Cardiac muscle cell (in vitro differentiated cells and primary cell): Measurements from ENCODE around the gene FBXL15. TPM values are rescaled to one million over a fixed set of nuclear protein-coding genes. Genes with fewer than 3 reads are reported as not detected.

Source experiments
- DNase-seq, 2 donors: peaks; one replicate each; pipeline versions ENCODE4 v3.0.0 to v3.0.0-alpha.2; 2010 to 2017; ENCODE audit warnings: low read depth in 1 of 2, low spot score in 1 of 2
- H3K27ac ChIP-seq: fragments of 200-600 bp; sonication (generic); 2 replicates; pipeline ENCODE4 v1.5.1; 2016
- H3K27me3 ChIP-seq: fragments of 200-600 bp; sonication (generic); 2 replicates; pipeline ENCODE4 v1.6.0; 2016; ENCODE audit warnings: control low read depth
- H3K36me3 ChIP-seq: fragments of 200-600 bp; sonication (generic); 2 replicates; pipeline ENCODE4 v1.5.1; 2016; ENCODE audit warnings: control low read depth
- H3K4me1 ChIP-seq: fragments of 200-600 bp; sonication (generic); 2 replicates; pipeline ENCODE4 v1.8.1; 2017; ENCODE audit warnings: low read depth, mild to moderate bottlenecking, mixed run types
- H3K4me3 ChIP-seq: fragments of 200-600 bp; sonication (generic); 2 replicates; pipeline ENCODE4 v1.5.1; 2016; ENCODE audit warnings: mild to moderate bottlenecking
- H3K9me3 ChIP-seq: fragments of 200-600 bp; sonication (generic); 2 replicates; pipeline ENCODE4 v1.5.1; 2017; ENCODE audit warnings: low read depth, mild to moderate bottlenecking, control low read depth
- polyA plus RNA-seq: library from polyadenylated mRNA; unstranded; fragments of >200 nt; fragmentation: Nextera tagmentation; extraction: Ambion mirVana; gene quantifications from 2 replicates; pipeline ENCODE4 v1.2.1, GENCODE V29; 2016
- total RNA-seq: library from RNA; depleted of rRNA; stranded (reverse); fragments of >200 nt; gene quantifications from 2 replicates; pipeline ENCODE4 v1.2.3, GENCODE V29; 2016
- TF ChIP-seq, protein P1 (sequence below): IDR thresholded peaks from 2 replicates; pipeline ENCODE4 v1.5.1; 2012; ENCODE audit warnings: low read depth, mild to moderate bottlenecking, low read length

FBXL15 gene
- total and polyA plus RNA-seq, 2 experiments from 2014 or later: 36.3 to 46.3 TPM

DNA sequence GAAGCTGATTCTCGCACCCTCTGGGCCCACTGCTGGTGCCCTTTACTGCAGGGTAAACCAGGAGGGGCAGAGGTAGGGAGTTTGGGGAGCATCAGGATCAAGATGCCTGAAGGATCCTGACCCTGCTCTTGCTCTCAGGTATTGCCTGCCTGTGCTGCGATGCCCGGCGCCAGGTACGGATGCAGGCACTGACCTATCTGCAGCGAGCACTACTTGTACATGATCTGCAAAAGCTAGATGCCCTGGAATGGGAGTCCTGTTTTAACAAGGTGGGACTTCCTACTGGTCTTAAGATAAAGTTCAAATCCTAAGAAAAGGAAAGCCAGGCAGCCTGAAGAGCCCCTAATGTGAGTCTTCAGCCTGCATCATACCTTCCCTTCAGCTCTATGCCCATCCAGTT is 41.3 kb upstream of the FBXL15 start:
- H3K36me3 ChIP-seq: peaks cover 45% of the 10 kb centered on the region
- TF ChIP-seq, protein P1, sequence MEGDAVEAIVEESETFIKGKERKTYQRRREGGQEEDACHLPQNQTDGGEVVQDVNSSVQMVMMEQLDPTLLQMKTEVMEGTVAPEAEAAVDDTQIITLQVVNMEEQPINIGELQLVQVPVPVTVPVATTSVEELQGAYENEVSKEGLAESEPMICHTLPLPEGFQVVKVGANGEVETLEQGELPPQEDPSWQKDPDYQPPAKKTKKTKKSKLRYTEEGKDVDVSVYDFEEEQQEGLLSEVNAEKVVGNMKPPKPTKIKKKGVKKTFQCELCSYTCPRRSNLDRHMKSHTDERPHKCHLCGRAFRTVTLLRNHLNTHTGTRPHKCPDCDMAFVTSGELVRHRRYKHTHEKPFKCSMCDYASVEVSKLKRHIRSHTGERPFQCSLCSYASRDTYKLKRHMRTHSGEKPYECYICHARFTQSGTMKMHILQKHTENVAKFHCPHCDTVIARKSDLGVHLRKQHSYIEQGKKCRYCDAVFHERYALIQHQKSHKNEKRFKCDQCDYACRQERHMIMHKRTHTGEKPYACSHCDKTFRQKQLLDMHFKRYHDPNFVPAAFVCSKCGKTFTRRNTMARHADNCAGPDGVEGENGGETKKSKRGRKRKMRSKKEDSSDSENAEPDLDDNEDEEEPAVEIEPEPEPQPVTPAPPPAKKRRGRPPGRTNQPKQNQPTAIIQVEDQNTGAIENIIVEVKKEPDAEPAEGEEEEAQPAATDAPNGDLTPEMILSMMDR: no peak
- no peaks in the 10 kb centered on the region for H3K9me3 ChIP-seq

DNA sequence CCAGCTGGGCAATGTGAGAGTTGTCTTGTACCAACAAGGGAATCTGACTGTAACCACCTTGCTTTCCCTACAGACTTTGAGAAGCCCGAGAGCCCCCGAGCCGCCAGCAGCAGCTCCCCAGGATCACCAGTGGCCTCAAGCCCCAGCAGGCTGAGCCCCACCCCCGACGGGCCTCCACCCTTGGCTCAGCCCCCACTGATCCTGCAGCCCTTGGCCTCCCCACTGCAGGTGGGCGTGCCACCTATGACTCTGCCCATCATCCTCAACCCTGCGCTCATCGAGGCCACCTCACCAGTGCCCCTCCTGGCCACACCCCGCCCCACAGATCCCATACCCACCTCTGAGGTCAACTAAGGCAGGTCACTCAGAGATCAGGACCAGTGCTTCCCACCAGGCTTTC is 38.7 kb upstream of the FBXL15 start:
- DNase-seq: no peak
- H3K4me3 ChIP-seq: no peak overlapping the region
- no peaks in the 10 kb centered on the region for H3K27me3 ChIP-seq
- peaks cover 30% of the 10 kb centered on the region for H3K36me3 ChIP-seq
- TF ChIP-seq, protein P1: no peak
- H3K27ac ChIP-seq: no peak overlapping the region
- no peaks in the 10 kb centered on the region for H3K9me3 ChIP-seq
- H3K4me1 ChIP-seq: no peaks in the 10 kb centered on the region

More for the DNA sequence above, 41.3 kb upstream of the FBXL15 start:
- Histone ChIP-seq H3K4me1 (no peaks in the 10 kb centered on the region), H3K27me3 (no peaks in the 10 kb centered on the region), H3K27ac (no peak overlapping the region), H3K4me3 (no peak overlapping the region)
- DNase-seq: no peak

DNA sequence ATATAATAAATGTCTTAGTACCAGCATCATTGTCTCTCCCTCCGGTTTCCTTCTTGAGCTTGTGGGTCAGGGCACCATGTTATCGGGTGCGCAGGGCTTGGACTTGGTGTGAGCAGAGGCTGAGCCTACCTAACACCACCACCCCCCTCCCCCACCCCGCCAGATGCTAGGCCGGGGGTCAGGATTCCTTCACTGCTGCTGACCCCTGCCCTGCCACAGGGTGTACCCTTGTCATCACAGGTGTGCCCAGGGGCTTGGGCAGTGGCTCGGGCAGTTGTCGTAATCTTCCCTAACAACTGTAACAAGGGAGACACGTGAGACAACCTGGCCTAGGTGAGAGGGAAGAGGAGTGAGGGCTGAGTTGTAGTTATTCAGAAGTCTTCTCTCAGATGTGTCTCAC is 37.8 kb upstream of the FBXL15 start:
- Histone ChIP-seq H3K27me3 (no peaks in the 10 kb centered on the region), H3K9me3 (no peaks in the 10 kb centered on the region), H3K4me3 (no peak overlapping the region), H3K36me3 (peaks cover 30% of the 10 kb centered on the region), H3K4me1 (no peaks in the 10 kb centered on the region), H3K27ac (no peak overlapping the region)
- DNase-seq: no peak
- TF ChIP-seq, protein P1: no peak

DNA sequence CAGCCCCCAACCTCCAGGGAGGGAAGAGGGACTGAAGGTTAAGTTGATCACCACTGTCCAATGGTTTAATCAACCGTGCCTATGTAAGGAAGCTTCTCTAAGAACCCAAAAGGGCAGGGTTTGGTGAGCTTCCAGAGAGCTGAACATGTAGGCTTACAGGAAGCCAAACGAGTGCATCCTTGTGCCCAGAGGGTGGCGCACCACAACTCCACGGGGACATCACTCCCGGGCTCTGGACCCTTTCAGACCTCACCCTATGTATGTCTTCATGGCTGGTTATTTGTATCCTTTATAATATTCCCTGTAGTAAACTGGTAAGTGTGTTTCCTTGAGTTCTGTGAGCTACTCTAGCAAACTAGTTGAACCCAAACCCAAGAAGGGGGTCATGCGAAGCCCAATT is 36.6 kb upstream of the FBXL15 start:
- Histone ChIP-seq H3K4me1 (no peaks in the 10 kb centered on the region), H3K4me3 (no peak overlapping the region), H3K27ac (no peak overlapping the region), H3K27me3 (peaks cover under 1% of the 10 kb centered on the region), H3K9me3 (no peaks in the 10 kb centered on the region), H3K36me3 (peaks cover 26% of the 10 kb centered on the region)
- TF ChIP-seq, protein P1: peak; percentile 33
- peak; percentile 43 for DNase-seq

DNA sequence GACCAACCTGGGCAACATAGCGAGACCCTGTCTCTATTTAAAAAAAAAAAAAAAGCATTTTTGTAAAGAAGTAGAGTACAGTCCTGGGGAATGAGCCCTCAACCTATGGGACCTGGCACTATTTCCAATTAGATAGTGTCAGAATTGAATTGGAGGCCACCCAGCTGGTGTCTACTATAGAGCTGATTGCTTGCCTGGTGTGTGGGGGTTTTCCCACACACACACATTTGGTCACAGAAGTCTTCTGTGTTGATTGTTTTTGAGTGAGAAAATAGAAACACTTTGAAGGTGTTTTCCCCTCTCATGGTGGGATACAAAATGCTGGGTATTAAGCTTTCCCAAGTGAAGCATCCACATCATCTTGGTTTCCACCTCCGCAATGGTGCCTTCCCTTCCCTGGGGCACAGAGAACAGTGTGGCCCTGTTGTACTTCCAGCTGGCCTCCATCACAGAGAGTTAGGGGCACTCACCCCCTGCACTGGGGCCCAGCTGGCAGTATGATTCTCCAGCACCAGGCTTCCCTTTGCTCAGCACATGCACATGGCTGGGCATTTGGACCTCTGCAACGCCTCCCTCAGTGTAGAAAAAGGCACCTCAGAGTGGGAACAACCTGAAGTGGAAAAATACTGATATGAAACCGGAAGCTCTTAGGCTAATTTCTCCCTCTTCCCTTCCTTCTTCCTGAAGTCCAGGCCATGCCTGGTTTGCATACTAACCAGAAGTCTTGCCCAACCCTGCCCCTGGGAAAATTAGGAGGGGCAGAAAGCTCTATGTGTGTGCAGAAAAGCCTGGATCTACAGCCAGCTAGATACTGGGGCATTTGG is 35.8 kb upstream of the FBXL15 start:
- H3K27me3 ChIP-seq: peaks cover 2% of the 10 kb centered on the region
- H3K27ac ChIP-seq: peak overlapping the region; percentile 57
- DNase-seq: peak; percentile 49 to 79
- H3K9me3 ChIP-seq: no peaks in the 10 kb centered on the region
- TF ChIP-seq, protein P1: no peak
- H3K4me3 ChIP-seq: no peak overlapping the region
- no peaks in the 10 kb centered on the region for H3K4me1 ChIP-seq
- peaks cover 23% of the 10 kb centered on the region for H3K36me3 ChIP-seq
